ENCODE data around the gene RPUSD1.

Gene RPUSD1

DNA sequence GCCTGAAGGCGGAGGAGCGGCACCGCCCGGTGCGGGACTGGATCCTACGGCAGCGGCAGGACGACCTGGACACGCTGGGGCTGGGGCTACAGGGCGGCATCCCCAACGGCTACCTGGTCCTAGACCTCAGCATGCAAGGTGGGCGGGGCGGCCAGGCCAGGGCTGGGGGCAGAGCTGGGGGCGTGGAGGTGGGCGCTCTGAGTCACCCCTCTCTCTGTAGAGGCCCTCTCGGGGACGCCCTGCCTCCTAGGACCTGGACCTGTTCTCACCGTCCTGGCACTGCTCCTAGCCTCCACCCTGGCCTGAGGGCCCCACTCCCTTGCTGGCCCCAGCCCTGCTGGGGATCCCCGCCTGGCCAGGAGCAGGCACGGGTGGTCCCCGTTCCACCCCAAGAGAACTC is 19.8 kb downstream of the RPUSD1 start:
- Histone ChIP-seq H3K27me3 (no peaks in the 10 kb centered on the region), H3K4me1 (no peaks in the 10 kb centered on the region), H3K9me3 (no peaks in the 10 kb centered on the region), H3K4me3 (ENCODE audit: low read depth, low read length) (no peak overlapping the region), H3K36me3 (no peaks in the 10 kb centered on the region)
- DNase-seq = no peak
- TF ChIP-seq, protein P1, sequence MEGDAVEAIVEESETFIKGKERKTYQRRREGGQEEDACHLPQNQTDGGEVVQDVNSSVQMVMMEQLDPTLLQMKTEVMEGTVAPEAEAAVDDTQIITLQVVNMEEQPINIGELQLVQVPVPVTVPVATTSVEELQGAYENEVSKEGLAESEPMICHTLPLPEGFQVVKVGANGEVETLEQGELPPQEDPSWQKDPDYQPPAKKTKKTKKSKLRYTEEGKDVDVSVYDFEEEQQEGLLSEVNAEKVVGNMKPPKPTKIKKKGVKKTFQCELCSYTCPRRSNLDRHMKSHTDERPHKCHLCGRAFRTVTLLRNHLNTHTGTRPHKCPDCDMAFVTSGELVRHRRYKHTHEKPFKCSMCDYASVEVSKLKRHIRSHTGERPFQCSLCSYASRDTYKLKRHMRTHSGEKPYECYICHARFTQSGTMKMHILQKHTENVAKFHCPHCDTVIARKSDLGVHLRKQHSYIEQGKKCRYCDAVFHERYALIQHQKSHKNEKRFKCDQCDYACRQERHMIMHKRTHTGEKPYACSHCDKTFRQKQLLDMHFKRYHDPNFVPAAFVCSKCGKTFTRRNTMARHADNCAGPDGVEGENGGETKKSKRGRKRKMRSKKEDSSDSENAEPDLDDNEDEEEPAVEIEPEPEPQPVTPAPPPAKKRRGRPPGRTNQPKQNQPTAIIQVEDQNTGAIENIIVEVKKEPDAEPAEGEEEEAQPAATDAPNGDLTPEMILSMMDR (IDR thresholded peaks at IDR 0.05; ENCODE audit: low read depth, low read length) = no peak

DNA sequence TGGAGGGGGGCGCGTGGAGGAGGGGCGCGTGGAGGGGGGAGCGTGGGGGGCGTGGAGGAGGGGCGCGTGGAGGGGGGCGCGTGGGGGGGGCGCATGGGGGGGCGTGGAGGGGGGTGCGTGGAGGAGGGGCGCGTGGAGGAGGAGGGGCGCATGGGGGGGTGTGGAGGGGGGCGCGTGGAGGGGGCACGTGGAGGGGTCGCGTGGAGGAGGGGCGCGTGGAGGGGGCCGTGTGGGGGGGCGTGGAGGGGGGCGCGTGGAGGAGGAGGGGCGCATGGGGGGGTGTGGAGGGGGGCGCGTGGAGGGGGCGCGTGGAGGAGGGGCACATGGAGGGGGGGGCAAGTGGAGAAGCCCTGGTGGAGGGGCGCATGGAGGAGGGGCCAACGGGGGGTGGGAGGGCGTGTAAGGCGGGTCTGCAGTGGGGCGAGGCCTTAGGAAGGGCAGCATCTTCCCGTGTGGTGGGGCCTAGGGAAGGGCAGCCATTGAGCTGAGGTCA is 20.4 kb downstream of the RPUSD1 start:
- H3K9me3 ChIP-seq = no peaks in the 10 kb centered on the region
- H3K4me3 ChIP-seq (ENCODE audit: low read depth, low read length) = no peak overlapping the region
- H3K36me3 ChIP-seq = no peaks in the 10 kb centered on the region
- no peaks in the 10 kb centered on the region for H3K4me1 ChIP-seq
- TF ChIP-seq, protein P1 (IDR thresholded peaks at IDR 0.05; ENCODE audit: low read depth, low read length) = no peak
- no peaks in the 10 kb centered on the region for H3K27me3 ChIP-seq
- DNase-seq = no peak

DNA sequence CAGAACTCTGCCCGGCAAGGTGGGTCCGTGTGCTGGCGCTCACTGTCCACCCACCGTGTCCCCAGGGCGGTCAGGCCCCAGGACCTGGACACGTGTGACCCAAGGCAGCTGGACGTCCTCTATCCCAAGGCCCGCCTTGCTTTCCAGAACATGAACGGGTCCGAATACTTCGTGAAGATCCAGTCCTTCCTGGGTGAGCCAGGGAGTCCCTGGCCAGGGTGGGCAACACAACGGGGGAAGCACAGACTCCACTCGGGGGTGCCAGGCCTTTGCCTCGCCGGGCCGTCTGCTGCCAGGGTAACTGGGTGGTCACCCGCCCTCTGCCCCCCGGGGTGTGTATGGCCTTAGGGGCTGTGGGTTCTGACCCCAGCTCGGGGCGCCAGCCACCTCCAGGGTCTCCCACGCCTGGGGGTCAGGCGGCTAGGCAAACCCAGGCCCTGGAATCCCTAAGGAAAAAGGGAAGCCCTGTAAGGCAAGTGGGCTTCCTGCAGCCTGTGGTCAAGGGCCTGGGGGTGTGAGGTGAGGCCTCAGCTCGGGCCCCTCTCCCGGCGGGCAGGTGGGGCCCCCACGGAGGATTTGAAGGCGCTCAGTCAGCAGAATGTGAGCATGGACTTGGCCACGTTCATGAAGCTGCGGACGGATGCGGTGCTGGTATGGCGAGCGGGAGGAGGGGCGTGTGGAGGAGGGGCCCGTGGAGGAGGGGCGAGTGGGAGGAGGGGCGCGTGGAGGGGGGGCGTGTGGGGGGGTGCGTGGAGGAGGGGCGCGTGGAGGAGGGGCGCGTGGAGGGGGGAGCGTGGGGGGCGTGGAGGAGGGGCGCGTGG is 21.2 kb downstream of the RPUSD1 start:
- H3K9me3 ChIP-seq = no peaks in the 10 kb centered on the region
- no peak overlapping the region for H3K4me3 ChIP-seq (ENCODE audit: low read depth, low read length)
- no peak for DNase-seq
- TF ChIP-seq, protein P1 (IDR thresholded peaks at IDR 0.05; ENCODE audit: low read depth, low read length) = no peak
- H3K36me3 ChIP-seq = no peaks in the 10 kb centered on the region
- H3K27me3 ChIP-seq = no peaks in the 10 kb centered on the region
- no peaks in the 10 kb centered on the region for H3K4me1 ChIP-seq

DNA sequence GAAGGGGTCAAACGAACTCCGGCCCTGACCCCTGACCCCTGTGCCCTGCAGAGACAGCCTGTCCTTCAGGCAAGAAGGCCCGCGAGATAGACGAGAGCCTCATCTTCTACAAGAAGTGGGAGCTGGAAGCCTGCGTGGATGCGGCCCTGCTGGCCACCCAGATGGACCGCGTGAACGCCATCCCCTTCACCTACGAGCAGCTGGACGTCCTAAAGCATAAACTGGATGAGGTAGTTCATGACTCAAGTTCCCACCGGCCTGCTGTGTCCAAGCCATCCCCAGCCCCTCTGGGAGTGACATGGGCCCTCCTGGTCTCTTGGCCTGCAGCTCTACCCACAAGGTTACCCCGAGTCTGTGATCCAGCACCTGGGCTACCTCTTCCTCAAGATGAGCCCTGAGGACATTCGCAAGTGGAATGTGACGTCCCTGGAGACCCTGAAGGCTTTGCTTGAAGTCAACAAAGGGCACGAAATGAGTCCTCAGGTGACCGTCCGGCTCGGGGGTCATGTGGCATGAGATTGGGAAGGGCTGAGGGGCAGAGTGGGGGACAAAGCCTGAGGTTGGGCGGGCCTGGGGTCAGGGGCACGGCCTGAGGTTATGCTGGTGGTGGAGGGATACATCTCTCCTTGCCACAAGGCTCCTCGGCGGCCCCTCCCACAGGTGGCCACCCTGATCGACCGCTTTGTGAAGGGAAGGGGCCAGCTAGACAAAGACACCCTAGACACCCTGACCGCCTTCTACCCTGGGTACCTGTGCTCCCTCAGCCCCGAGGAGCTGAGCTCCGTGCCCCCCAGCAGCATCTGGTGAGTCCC is 22.0 kb downstream of the RPUSD1 start:
- Histone ChIP-seq H3K4me1 (no peaks in the 10 kb centered on the region), H3K4me3 (ENCODE audit: low read depth, low read length) (no peak overlapping the region), H3K9me3 (no peaks in the 10 kb centered on the region), H3K36me3 (no peaks in the 10 kb centered on the region), H3K27me3 (no peaks in the 10 kb centered on the region)
- no peak for DNase-seq
- TF ChIP-seq, protein P1 (IDR thresholded peaks at IDR 0.05; ENCODE audit: low read depth, low read length) = no peak

DNA sequence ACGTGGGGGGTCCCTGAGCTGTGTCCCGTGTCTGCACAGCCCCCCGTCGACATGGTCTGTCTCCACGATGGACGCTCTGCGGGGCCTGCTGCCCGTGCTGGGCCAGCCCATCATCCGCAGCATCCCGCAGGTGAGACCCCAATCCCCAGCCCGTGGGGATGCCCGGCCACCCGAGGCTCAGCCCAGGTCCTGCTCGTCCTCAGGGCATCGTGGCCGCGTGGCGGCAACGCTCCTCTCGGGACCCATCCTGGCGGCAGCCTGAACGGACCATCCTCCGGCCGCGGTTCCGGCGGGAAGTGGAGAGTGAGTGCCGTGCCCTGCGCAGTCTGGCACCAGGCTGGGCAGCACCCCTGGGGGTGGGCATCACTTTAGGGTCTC is 22.7 kb downstream of the RPUSD1 start:
- Histone ChIP-seq H3K9me3 (no peaks in the 10 kb centered on the region), H3K4me1 (no peaks in the 10 kb centered on the region), H3K36me3 (no peaks in the 10 kb centered on the region), H3K27me3 (no peaks in the 10 kb centered on the region), H3K4me3 (ENCODE audit: low read depth, low read length) (no peak overlapping the region)
- no peak for DNase-seq
- TF ChIP-seq, protein P1 (IDR thresholded peaks at IDR 0.05; ENCODE audit: low read depth, low read length) = no peak
